Uterus (tissue), 4 donors: ENCODE results near the gene ENOX2. TPM values are rescaled to one million over a fixed set of nuclear protein-coding genes. Genes with fewer than 3 reads are reported as not detected.

Experiments
- DNase-seq, 2 donors: peaks; one replicate each; pipeline ENCODE4 v3.0.0-alpha.2; 2019 to 2020
- H3K27ac ChIP-seq, 2 donors: fragments of 200-600 bp; sonication (generic); 1 replicate in 1 of 2; 2 replicates in 1 of 2; pipeline ENCODE4 v1.5.1; 2016 to 2018
- H3K27me3 ChIP-seq, 2 donors: fragments of 200-600 bp; sonication (generic); one replicate each; pipeline ENCODE4 v1.5.1; 2018 to 2019; ENCODE audit warnings: control low read depth in 1 of 2
- H3K36me3 ChIP-seq, 2 donors: fragments of 200-600 bp; sonication (generic); one replicate each; pipeline ENCODE4 v1.5.1; 2019; ENCODE audit warnings: control low read depth in 1 of 2
- H3K4me1 ChIP-seq, 2 donors: fragments of 200-600 bp; sonication (generic); one replicate each; pipeline ENCODE4 v1.5.1; 2018 to 2019; ENCODE audit warnings: control low read depth in 1 of 2
- H3K4me3 ChIP-seq, 2 donors: fragments of 200-600 bp; sonication (generic); 1 replicate in 1 of 2; 2 replicates in 1 of 2; pipeline ENCODE4 v1.5.1; 2018 to 2019; ENCODE audit warnings: mild to moderate bottlenecking in 1 of 2
- H3K9me3 ChIP-seq, 2 donors: fragments of 200-600 bp; sonication (generic); one replicate each; pipeline ENCODE4 v1.5.1; 2019; ENCODE audit warnings: control low read depth in 1 of 2
- CTCF ChIP-seq, 4 experiments: fragments of 200-600 bp in 2 of 4; fragments of 450-650 bp in 2 of 4; sonication (generic) in 2 of 4; IDR thresholded peaks; one replicate each; pipeline ENCODE4 v1.5.1; 2016 to 2019; ENCODE audit warnings: antibody characterized with exemption in 4 of 4, mild to moderate bottlenecking in 2 of 4, moderate library complexity in 1 of 4
- POLR2A ChIP-seq, 2 donors: fragments of 450-650 bp; IDR thresholded peaks; one replicate each; pipeline ENCODE4 v1.6.1; 2016; ENCODE audit warnings: antibody characterized with exemption in 2 of 2, mild to moderate bottlenecking in 1 of 2, moderate library complexity in 1 of 2
- intact Hi-C: fragments of 100-400 bp; cut with DNase I; formaldehyde crosslinking; loops from one replicate; pipeline ENCODE4 v1.15.1; 2023; ENCODE audit warnings: low total_unique reads
- total RNA-seq, 4 donors: library from RNA; depleted of rRNA in 3 of 4; stranded (reverse); fragments of >200 nt in 3 of 4; gene quantifications; one replicate each; pipeline versions ENCODE4 v1.1.0 to v1.2.4, GENCODE V29; 2014 to 2023
- donor health status: DM: yes; HTN: yes; CAD: no.

Gene ENOX2
- total RNA-seq, 4 donors from 2014 or later: 8.2 to 19.5 (median 14.8) TPM

- H3K4me1 ChIP-seq: no peaks in the 10 kb centered on the region
- no peaks in the 10 kb centered on the region for H3K36me3 ChIP-seq
- H3K4me3 ChIP-seq: no peak overlapping the region
- TF ChIP-seq CTCF (IDR thresholded peaks at IDR 0.05) (no peak), POLR2A (IDR thresholded peaks at IDR 0.05) (no peak)
- H3K9me3 ChIP-seq: no peaks in the 10 kb centered on the region
- no peaks in the 10 kb centered on the region for H3K27me3 ChIP-seq
- H3K27ac ChIP-seq: no peak overlapping the region
- intact Hi-C loops: no loop called here
- DNase-seq: no peak
Measured at GRCh38 chrX:130702867-130703707, 199.9 kb downstream of the ENOX2 start.

DNA sequence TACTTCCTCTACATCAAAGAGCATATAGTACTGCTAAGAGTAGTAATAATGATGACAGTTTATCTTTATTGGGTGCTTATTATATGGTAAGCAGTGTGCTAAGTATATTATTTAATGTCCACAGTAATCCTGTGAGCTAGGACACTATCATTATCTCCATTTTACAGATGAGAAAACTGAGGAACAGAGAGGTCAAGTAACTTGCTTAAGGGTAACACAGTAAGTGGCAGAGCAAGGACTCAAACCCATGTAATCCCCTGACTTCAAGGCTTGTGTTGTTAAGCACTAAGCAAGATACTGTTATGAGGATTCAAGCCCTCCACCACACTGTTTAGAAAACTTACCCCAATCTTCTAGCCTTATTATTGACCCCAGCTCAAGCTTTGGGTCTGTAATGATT lies 202.4 kb downstream of the ENOX2 start:
- Histone ChIP-seq H3K27ac (no peak overlapping the region), H3K27me3 (no peaks in the 10 kb centered on the region), H3K4me1 (no peaks in the 10 kb centered on the region), H3K36me3 (no peaks in the 10 kb centered on the region), H3K4me3 (no peak overlapping the region), H3K9me3 (no peaks in the 10 kb centered on the region)
- no peak for DNase-seq
- TF ChIP-seq POLR2A (IDR thresholded peaks at IDR 0.05): no peak
- intact Hi-C loops: no loop called here

- TF ChIP-seq POLR2A (IDR thresholded peaks at IDR 0.05): no peak
- TF ChIP-seq CTCF (IDR thresholded peaks at IDR 0.05): no peak
- Histone ChIP-seq H3K27ac (no peak overlapping the region), H3K9me3 (no peaks in the 10 kb centered on the region), H3K4me1 (no peaks in the 10 kb centered on the region), H3K27me3 (no peaks in the 10 kb centered on the region), H3K4me3 (no peak overlapping the region), H3K36me3 (no peaks in the 10 kb centered on the region)
- no peak for DNase-seq
- intact Hi-C loops: no loop called here
Measured at GRCh38 chrX:130699618-130700017, 203.4 kb downstream of the ENOX2 start.

DNA sequence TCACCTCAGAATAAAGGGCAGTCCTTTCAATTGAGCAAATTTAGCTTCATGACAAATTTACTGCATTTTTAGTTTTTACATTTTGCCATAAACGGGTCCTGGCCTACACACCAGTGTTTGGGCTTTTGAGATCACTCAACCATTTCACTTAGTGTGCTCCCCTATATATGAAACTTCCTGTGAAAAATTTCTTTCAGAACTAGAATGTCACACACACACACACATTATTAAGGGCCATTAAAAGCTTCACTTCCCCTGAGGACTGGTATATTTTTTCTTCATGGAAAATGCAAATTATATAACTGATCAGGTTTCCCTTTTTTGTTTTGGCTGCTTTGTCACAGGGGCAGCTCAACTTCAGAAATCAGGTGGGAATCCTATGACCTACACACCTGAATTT lies 206.5 kb downstream of the ENOX2 start:
- H3K4me3 ChIP-seq: no peak overlapping the region
- H3K27me3 ChIP-seq: no peaks in the 10 kb centered on the region
- H3K27ac ChIP-seq: no peak overlapping the region
- intact Hi-C loops: no loop called here
- H3K4me1 ChIP-seq: no peaks in the 10 kb centered on the region
- TF ChIP-seq POLR2A (IDR thresholded peaks at IDR 0.05) (no peak), CTCF (IDR thresholded peaks at IDR 0.05) (no peak)
- no peak for DNase-seq
- H3K9me3 ChIP-seq: no peaks in the 10 kb centered on the region
- H3K36me3 ChIP-seq: no peaks in the 10 kb centered on the region

GRCh38 chrX:130695931-130696330 lies 207.1 kb downstream of the ENOX2 start:
- no peaks in the 10 kb centered on the region for H3K4me1 ChIP-seq
- H3K4me3 ChIP-seq: no peak overlapping the region
- TF ChIP-seq POLR2A (IDR thresholded peaks at IDR 0.05) (no peak), CTCF (IDR thresholded peaks at IDR 0.05) (no peak)
- intact Hi-C loops: no loop called here
- no peaks in the 10 kb centered on the region for H3K9me3 ChIP-seq
- no peak overlapping the region for H3K27ac ChIP-seq
- H3K27me3 ChIP-seq: no peaks in the 10 kb centered on the region
- H3K36me3 ChIP-seq: no peaks in the 10 kb centered on the region
- DNase-seq: no peak
